Keratinocyte (primary cell): Measurements from ENCODE around the gene CCDC61. TPM values are rescaled to one million over a fixed set of nuclear protein-coding genes. Genes with fewer than 3 reads are reported as not detected.

Experiments
- DNase-seq: peaks from one replicate; pipeline ENCODE4 v3.0.0-alpha.2; 2011; ENCODE audit warnings: low read depth, missing footprints, low spot score
- FAIRE-seq: peaks from 2 replicates; lab custom pipeline; 2011; peaks lifted over from hg19 to GRCh38; lab: Jason Lieb, UNC
- H2AFZ ChIP-seq: 2 replicates; pipeline ENCODE4 v1.6.0; 2012; ENCODE audit warnings: low read length, control low read depth, inconsistent platforms; ENCODE audit not compliant: control insufficient read depth
- H3K27ac ChIP-seq: 2 replicates; pipeline ENCODE4 v1.5.1; 2011; ENCODE audit warnings: low read length; ENCODE audit not compliant: control insufficient read depth, insufficient read depth
- H3K27me3 ChIP-seq: 3 replicates; pipeline ENCODE4 v1.6.0; 2011; ENCODE audit warnings: low read length; ENCODE audit not compliant: control insufficient read depth, insufficient read depth; ENCODE audit errors: extremely low read depth
- H3K36me3 ChIP-seq, 2 experiments: 2 replicates in 1 of 2; 3 replicates in 1 of 2; pipeline ENCODE4 v1.5.1; 2011; ENCODE audit warnings: low read length in 2 of 2, mild to moderate bottlenecking in 1 of 2; ENCODE audit not compliant: control insufficient read depth in 2 of 2, insufficient read depth in 2 of 2; ENCODE audit errors: extremely low read depth in 1 of 2
- H3K4me1 ChIP-seq: 3 replicates; pipeline ENCODE4 v1.5.1; 2011; ENCODE audit warnings: low read length; ENCODE audit not compliant: control insufficient read depth, insufficient read depth; ENCODE audit errors: extremely low read depth
- H3K4me2 ChIP-seq: 3 replicates; pipeline ENCODE4 v1.6.0; 2011; ENCODE audit warnings: low read depth, low read length; ENCODE audit not compliant: control insufficient read depth, insufficient read depth; ENCODE audit errors: extremely low read depth
- H3K4me3 ChIP-seq, 3 experiments: fragments of 200-600 bp in 1 of 3; sonication (generic) in 1 of 3; 2 replicates in 2 of 3; 3 replicates in 1 of 3; pipeline ENCODE4 v1.5.1; 2011 to 2016; ENCODE audit warnings: low read length in 3 of 3, mild to moderate bottlenecking in 3 of 3, control low read depth in 2 of 3, inconsistent platforms in 1 of 3, low read depth in 1 of 3, mixed read lengths in 1 of 3, mixed run types in 1 of 3, moderate library complexity in 1 of 3; ENCODE audit not compliant: control insufficient read depth in 2 of 3, insufficient read depth in 2 of 3; ENCODE audit errors: extremely low read depth in 1 of 3
- H3K79me2 ChIP-seq: 2 replicates; pipeline ENCODE4 v1.6.0; 2012; ENCODE audit warnings: low read length; ENCODE audit not compliant: control insufficient read depth, insufficient read depth
- H3K9ac ChIP-seq: 3 replicates; pipeline ENCODE4 v1.6.0; 2011; ENCODE audit warnings: low read length; ENCODE audit not compliant: control insufficient read depth, insufficient read depth; ENCODE audit errors: extremely low read depth
- H3K9me1 ChIP-seq: 3 replicates; pipeline ENCODE4 v1.6.0; 2011; ENCODE audit warnings: low read length; ENCODE audit not compliant: control insufficient read depth, insufficient read depth; ENCODE audit errors: extremely low read depth
- H3K9me3 ChIP-seq: 2 replicates; pipeline ENCODE4 v1.5.1; 2012; ENCODE audit warnings: low read depth, low read length; ENCODE audit not compliant: control insufficient read depth
- H4K20me1 ChIP-seq: 3 replicates; pipeline ENCODE4 v1.6.0; 2011; ENCODE audit warnings: low read length; ENCODE audit not compliant: control insufficient read depth, insufficient read depth; ENCODE audit errors: extremely low read depth
- EZH2 ChIP-seq: IDR thresholded peaks from one replicate; pipeline ENCODE4 v1.6.1; 2012; ENCODE audit warnings: inconsistent platforms, mild to moderate bottlenecking, low read length, moderate library complexity
- dilution Hi-C: fragments of 300-500 bp; cut with MboI; formaldehyde crosslinking; loops from one replicate; pipeline ENCODE4 v1.7.0; 2020; ENCODE audit warnings: low sequenced_read_pairs; ENCODE audit not compliant: extremely low pct_ligation_motif_present
- polyA plus RNA-seq, 5 experiments: library from polyadenylated mRNA; depleted of rRNA in 3 of 5; stranded (reverse) in 3 of 5; stranded (forward) in 1 of 5; unstranded in 1 of 5; fragments of >200 nt; gene quantifications; 1 replicate in 1 of 5; 2 replicates in 3 of 5; 3 replicates in 1 of 5; pipeline versions ENCODE4 v1.2.1 to v1.2.3, GENCODE V29; 2011 to 2012; ENCODE audit warnings: missing spikeins in 2 of 5, low read depth in 1 of 5, low replicate concordance in 1 of 5
- TF ChIP-seq, protein P1 (sequence below), 3 experiments: IDR thresholded peaks in 1 of 3; conservative IDR thresholded peaks in 1 of 3; optimal IDR thresholded peaks in 1 of 3; 2 replicates in 2 of 3; 3 replicates in 1 of 3; pipeline versions ENCODE3 to v1.5.1; 2011; ENCODE audit warnings: low read length in 3 of 3, mild to moderate bottlenecking in 3 of 3, moderate library complexity in 2 of 3, control low read depth in 1 of 3, inconsistent platforms in 1 of 3; ENCODE audit not compliant: insufficient read depth in 2 of 3; ENCODE audit errors: extremely low read depth in 1 of 3

Gene CCDC61
- polyA plus RNA-seq, 1 donor (not counting 4 experiments of a cell fraction or from before 2014, with no cell fraction given), result 5.8 TPM

DNA sequence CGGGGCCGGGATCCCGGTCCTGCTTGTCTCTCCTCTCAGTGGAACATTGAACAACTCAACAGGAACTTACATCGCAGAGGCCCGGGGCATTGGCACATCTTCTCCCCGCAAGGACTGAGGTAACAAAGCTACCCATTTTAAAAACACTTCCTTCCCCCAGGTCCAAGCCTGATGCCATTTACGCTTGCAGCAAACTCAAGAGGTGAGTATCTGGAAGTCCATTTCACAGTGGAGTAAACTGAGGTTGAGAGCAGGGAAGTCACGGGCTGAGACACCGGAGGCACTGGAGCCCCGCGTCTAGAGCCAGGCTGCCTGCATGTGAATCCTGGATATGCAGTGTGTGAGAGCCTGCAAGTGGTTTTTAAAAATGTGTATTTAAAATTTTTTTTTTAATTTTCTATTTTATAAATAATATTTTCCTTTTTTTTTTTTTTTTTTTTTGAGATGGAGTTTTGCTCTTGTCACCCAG is 28.1 kb downstream of the CCDC61 start:
- dilution Hi-C loops, result no loop called here
- no peaks in the 10 kb centered on the region for H3K9me1 ChIP-seq
- H4K20me1 ChIP-seq, result no peaks in the 10 kb centered on the region
- H3K79me2 ChIP-seq, result no peaks in the 10 kb centered on the region
- DNase-seq, result no peak
- no peak overlapping the region for H3K4me3 ChIP-seq
- no peak overlapping the region for H3K9ac ChIP-seq
- no peaks in the 10 kb centered on the region for H3K9me3 ChIP-seq
- H3K4me2 ChIP-seq, result no peak overlapping the region
- no peak overlapping the region for H2AFZ ChIP-seq
- H3K36me3 ChIP-seq, result peaks cover 0 to 2% of the 10 kb centered on the region in 2 experiments
- TF ChIP-seq EZH2, result no peak
- TF ChIP-seq, protein P1, sequence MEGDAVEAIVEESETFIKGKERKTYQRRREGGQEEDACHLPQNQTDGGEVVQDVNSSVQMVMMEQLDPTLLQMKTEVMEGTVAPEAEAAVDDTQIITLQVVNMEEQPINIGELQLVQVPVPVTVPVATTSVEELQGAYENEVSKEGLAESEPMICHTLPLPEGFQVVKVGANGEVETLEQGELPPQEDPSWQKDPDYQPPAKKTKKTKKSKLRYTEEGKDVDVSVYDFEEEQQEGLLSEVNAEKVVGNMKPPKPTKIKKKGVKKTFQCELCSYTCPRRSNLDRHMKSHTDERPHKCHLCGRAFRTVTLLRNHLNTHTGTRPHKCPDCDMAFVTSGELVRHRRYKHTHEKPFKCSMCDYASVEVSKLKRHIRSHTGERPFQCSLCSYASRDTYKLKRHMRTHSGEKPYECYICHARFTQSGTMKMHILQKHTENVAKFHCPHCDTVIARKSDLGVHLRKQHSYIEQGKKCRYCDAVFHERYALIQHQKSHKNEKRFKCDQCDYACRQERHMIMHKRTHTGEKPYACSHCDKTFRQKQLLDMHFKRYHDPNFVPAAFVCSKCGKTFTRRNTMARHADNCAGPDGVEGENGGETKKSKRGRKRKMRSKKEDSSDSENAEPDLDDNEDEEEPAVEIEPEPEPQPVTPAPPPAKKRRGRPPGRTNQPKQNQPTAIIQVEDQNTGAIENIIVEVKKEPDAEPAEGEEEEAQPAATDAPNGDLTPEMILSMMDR (optimal IDR thresholded peaks at IDR 0.05 in 1 of 3, IDR thresholded peaks at IDR 0.05 in 1 of 3, conservative IDR thresholded peaks at IDR 0.05 in 1 of 3; ENCODE audit: extremely low read depth in 1 of 3, insufficient read depth in 2 of 3, low read length in 3 of 3), result no peak
- FAIRE-seq, result no peak
- H3K27me3 ChIP-seq, result peaks cover 10% of the 10 kb centered on the region
- H3K4me1 ChIP-seq, result peaks cover 24% of the 10 kb centered on the region
- H3K27ac ChIP-seq, result no peak overlapping the region

DNA sequence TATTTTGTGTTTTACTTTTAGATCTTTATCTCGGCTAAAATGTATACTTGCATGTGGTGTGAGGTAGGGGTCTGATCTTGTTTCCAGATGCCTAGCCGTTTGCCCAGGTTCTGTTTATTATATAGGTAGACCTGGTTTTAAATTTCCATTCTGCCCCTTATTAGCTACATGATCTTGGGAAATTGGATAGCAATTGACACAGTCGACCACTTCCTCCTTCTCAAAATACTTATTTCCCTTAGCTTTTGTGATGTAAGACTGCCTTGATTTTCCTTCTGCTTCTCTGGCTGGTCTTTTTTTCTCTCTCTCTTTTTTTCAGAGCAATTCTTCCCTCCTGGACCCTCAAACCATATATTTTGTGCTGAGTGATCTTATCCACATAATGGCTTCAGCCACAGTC is 30.6 kb downstream of the CCDC61 start:
- dilution Hi-C loops, result no loop called here
- Histone ChIP-seq H3K36me3 (peaks cover 0 to 2% of the 10 kb centered on the region in 2 experiments), H3K27ac (no peak overlapping the region), H4K20me1 (peaks cover 3% of the 10 kb centered on the region), H3K9ac (no peak overlapping the region), H3K4me1 (peaks cover 13% of the 10 kb centered on the region), H3K9me3 (no peaks in the 10 kb centered on the region), H3K9me1 (no peaks in the 10 kb centered on the region), H3K79me2 (no peaks in the 10 kb centered on the region), H3K27me3 (peaks cover 13% of the 10 kb centered on the region), H2AFZ (no peak overlapping the region), H3K4me3 (no peak overlapping the region), H3K4me2 (no peak overlapping the region)
- no peak for FAIRE-seq
- DNase-seq, result no peak
- TF ChIP-seq, protein P1 (optimal IDR thresholded peaks at IDR 0.05 in 1 of 3, IDR thresholded peaks at IDR 0.05 in 1 of 3, conservative IDR thresholded peaks at IDR 0.05 in 1 of 3; ENCODE audit: extremely low read depth in 1 of 3, insufficient read depth in 2 of 3, low read length in 3 of 3), result no peak
